SKM-1 (cell line): ENCODE data around the gene SMIM26.
A peak's percentile ranks its signal among the peaks of the same experiment; 100 is the strongest.

Source experiments
- DNase-seq: peaks from one replicate; lab custom pipeline; 2025; ENCODE audit not compliant: unreplicated experiment; lab: John Stamatoyannopoulos, UW

Gene SMIM26

DNA sequence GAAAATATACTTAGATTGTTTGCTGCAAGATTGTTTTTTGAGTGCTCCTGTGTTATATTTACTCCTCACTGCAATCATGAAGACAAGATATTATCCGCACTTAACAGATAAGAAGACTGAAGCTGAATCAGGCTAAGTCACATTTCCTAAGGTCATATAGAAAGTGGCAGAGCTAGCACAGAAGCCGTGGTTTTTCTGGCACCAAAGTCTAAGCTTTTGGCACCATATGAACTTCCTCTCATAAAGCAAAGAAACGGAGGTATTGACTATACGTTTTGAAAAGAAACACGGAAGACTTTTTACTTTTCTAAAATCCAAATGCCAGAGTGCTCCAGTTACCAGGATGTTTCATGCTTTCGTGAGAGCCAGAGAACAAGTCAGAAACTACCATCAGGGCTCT is 11.3 kb downstream of the SMIM26 start:
- no peak for DNase-seq

- DNase-seq: no peak
Observed at GRCh38 chr20:18580012-18580411, 12.8 kb downstream of the SMIM26 start.

DNA sequence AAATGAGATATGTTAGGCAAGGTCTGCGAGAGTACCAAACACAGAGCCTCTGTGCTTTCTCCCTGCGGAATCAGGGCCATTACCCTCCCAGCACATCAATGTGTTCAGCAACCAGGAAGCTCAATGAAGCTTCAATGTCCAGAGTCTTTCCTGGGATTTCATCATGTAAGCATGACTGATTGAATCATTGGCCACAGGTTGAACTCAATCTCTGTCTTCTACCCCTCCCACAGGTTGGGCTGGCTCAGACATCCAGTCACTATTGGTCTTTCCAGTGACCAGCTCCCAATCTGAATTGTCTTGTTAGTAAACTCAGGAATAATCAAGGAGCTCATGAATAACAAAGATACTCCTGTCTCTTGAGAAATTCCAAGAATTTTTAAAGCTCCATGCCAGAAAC is 17.9 kb downstream of the SMIM26 start:
- no peak for DNase-seq

DNA sequence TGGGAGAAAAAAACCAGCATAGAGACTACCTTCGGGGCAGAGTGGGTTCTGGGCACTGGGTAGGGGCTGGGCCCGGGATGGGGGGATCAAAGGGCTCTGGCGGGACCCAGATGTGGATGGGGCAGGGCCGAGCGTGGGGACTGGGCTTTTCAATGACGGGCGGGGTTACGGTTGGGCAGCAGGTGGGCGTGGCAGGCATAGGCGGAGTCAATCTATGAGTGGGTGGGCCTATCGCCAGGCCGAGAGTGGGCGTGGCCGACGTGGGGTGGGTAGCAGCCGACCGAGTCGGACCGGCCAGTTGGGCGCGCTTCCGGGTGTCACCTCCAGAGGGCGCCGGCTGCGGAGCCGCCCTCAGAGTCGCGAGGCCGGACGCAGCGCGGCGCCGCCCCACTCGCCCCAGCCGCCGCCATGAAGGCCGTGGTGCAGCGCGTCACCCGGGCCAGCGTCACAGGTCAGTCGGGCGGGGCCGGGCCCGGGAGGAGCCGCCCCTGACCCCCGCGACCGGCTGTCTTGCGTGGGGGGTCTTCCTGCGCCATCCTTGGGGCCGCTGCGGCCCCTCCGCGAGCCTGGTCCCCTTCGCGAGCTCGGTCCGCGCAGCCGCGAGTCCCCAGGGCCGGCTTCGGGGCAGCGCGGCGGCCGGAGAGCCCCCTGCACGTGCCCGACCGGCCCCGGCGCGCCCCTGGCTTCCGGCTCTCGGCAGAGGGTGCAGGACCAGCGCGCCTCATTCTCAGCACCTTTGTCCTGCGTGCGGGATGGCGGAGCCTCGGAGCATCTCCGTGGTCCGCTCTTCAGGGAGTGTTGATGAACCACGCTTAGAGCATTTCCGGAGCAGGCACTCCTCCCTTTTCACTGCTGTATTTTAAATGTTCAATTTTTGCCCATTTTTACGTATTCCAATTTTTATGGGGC is 20.7 kb downstream of the SMIM26 start, which contains the start of gene DTD1:
Gene DTD1 (plus strand): TSS at position 390 of the 909 bp plus-strand sequence. CDS start 19 bp downstream, at position 409.
- peak; percentile 19 for DNase-seq

DNA sequence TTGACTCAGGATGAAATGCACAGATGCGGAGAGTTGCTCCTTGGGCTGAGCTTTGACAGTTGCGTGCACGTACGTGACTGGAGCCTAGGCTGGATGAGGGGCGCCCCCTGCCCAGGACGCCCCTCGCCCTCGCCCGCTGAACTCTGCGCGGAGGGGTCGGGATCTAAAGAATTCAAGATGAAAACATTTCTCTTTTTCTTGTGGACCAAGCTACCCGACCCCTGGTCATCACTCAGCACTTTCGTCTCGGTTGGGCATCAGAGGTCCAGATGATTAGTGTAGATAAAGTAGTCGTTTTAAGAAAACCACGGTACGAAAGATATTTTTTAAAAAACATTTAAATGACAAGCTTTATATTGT is 21.3 kb downstream of the SMIM26 start:
- no peak for DNase-seq

- DNase-seq: no peak
Observed at GRCh38 chr20:18589941-18590674, 22.9 kb downstream of the SMIM26 start.

- DNase-seq: no peak
Observed at GRCh38 chr20:18596270-18596669, 29.0 kb downstream of the SMIM26 start.

- DNase-seq: no peak
Observed at GRCh38 chr20:18609741-18610140, 42.5 kb downstream of the SMIM26 start.

GRCh38 chr20:18611492-18611891 is 44.3 kb downstream of the SMIM26 start:
- no peak for DNase-seq

DNA sequence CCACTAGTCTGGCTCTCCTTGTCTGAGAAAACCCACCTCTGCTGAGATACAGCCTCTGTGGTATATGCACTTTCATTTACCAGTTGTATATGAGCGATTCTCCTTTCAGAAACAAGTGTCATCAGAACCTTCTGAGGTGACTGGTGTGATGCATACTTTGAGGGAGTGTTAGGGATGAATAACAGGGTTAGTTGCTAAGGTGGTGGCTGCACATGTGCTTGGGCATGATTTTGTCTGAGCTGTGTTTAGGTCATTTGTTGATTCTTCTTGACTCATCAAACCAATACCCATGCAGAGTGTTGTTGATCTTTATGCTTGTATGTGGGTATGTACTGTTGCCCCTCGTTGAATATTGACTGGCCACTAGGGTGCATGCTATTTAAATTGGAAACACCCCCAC is 46.3 kb downstream of the SMIM26 start:
- no peak for DNase-seq

GRCh38 chr20:18614244-18614643 is 47.0 kb downstream of the SMIM26 start:
- no peak for DNase-seq

GRCh38 chr20:18615020-18615650 is 47.9 kb downstream of the SMIM26 start:
- no peak for DNase-seq
